Memory B cell (primary cell): ENCODE results near the gene CTAGE1.
"Not testable (repeated sequence)": the region's sequence is repeated elsewhere in the genome, so short reads cannot be mapped to it uniquely, and the experiment has no call there.

ENCODE experiments used
- ATAC-seq: fragments of 150-1000 bp; cut with Tn5 transposase; 2 replicates; pipeline ENCODE4 v1.10.0; 2021; ENCODE audit warnings: low read depth, mild to moderate bottlenecking, moderate library complexity
- DNase-seq, 2 donors: peaks; one replicate each; pipeline ENCODE4 v3.0.0; 2022; ENCODE audit warnings: low spot score in 2 of 2
- H3K27ac Mint-ChIP-seq: one replicate; pipeline ENCODE4 v1.8.0; 2022; ENCODE audit warnings: mild to moderate bottlenecking, moderate library complexity, mixed read lengths
- H3K27me3 Mint-ChIP-seq: one replicate; pipeline ENCODE4 v1.8.0; 2022; ENCODE audit warnings: mixed read lengths
- H3K36me3 Mint-ChIP-seq: one replicate; pipeline ENCODE4 v1.8.0; 2022; ENCODE audit warnings: mild to moderate bottlenecking, mixed read lengths
- H3K4me1 Mint-ChIP-seq: one replicate; pipeline ENCODE4 v1.8.0; 2022; ENCODE audit warnings: mixed read lengths
- H3K4me3 Mint-ChIP-seq: one replicate; pipeline ENCODE4 v1.8.0; 2022; ENCODE audit warnings: mild to moderate bottlenecking, moderate library complexity, mixed read lengths
- H3K9me3 Mint-ChIP-seq: one replicate; pipeline ENCODE4 v1.8.0; 2022; ENCODE audit warnings: mixed read lengths

CTAGE1 gene, protein sequence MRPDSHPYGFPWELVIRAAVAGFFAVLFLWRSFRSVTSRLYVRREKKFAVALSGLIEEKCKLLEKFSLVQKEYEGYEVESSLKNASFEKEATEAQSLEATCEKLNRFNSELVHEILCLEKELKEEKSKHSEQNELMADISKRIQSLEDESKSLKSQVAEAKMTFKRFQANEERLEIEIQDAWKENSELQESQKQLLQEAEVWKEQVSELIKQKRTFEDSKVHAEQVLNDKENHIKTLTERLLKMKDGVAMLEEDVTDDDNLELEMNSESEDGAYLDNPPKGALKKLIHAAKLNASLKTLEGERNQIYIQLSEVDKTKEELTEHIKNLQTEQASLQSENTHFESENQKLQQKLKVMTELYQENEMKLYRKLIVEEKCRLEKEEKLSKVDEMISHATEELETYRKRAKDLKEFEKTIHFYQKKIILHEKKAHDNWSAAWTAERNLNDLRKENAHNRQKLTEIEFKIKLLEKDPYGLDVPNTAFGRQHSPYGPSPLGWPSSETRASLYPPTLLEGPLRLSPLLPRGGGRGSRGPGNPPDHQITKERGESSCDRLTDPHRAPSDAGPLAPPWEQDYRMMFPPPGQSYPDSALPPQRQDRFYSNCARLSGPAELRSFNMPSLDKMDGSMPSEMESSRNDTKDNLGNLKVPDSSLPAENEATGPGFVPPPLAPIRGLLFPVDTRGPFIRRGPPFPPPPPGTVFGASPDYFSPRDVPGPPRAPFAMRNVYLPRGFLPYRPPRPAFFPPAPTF

DNA sequence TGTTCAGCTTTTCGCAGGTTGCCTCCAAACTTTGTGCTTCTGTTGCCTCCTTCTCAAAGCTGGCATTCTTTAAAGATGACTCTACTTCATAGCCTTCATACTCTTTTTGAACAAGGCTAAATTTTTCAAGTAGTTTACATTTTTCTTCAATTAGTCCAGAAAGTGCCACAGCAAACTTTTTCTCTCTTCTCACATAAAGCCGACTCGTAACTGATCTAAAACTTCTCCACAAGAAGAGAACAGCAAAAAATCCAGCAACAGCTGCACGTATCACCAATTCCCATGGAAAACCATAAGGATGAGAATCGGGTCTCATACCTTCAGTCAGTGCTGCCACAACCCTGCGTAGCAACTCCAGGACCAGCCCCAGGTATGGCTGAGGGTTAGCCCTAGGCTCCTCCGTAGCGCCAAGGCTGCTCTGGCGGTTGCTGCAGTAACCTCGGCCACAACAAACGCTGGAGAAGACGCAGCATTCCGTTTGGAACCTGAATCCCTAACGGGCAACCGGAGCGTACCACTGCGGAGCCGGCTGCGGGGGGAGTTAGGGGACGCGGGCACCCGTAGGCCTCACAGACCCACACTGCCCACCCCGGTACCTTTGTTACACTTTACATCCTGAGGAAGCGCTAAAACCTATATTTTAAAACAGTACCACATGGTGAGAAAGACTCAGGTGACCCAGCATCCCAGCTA lies at the start of gene CTAGE1:
Gene CTAGE1 (minus strand): TSS at position 420 of the 693 bp plus-strand sequence. CDS start 104 bp downstream, at position 316.
- ATAC-seq (no peak), DNase-seq (no peak)
- no peak within 1 kb of the TSS for H3K4me3 Mint-ChIP-seq
- H3K36me3 Mint-ChIP-seq: no peaks in the 10 kb centered on the region
- H3K27me3 Mint-ChIP-seq: peaks cover 1% of the 10 kb centered on the region
- H3K9me3 Mint-ChIP-seq: no peaks in the 10 kb centered on the region
- no peaks in the 10 kb centered on the region for H3K4me1 Mint-ChIP-seq
- H3K27ac Mint-ChIP-seq: no peak within 1 kb of the TSS

DNA sequence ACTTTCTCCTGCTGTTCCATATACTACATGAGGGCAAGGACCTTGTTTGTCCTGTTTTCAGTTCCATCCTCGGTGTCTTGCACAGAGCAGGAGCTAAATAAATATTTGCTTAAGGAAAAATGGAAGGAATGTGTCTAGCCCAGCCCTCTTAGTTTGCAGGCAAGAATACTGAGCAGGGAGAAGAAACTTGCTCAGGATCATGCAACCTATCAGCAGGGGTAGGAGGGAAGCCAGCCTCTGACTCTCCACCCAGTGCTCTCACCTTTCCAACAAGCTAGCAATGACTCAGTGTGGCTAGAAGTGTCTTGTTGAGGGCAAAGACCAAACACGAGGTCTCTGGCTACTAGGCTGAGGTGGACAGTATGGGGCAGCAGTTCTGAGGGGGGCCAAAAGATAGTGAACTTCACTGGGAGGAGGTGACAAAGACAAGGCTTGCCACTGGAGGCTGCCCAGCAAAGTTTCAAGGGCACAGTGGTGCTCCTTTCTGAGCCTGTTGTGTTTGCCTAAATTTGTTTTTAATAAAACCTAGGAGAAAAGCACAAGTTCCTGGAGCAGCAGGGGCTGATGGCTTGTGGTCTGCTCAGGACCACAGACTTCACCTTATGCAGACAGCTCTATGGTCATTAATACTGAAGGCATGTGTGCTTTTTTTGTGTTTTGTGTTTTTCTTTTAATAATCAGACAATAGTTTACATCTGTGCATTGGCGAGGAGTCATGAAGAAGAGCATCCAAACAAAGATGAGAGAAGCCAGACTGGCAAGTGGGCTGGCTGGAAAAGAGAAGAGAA lies 49.1 kb upstream of the CTAGE1 start:
- Mint-ChIP-seq H3K27ac (no peak overlapping the region), H3K9me3 (peaks cover 6% of the 10 kb centered on the region), H3K4me3 (no peak overlapping the region)

DNA sequence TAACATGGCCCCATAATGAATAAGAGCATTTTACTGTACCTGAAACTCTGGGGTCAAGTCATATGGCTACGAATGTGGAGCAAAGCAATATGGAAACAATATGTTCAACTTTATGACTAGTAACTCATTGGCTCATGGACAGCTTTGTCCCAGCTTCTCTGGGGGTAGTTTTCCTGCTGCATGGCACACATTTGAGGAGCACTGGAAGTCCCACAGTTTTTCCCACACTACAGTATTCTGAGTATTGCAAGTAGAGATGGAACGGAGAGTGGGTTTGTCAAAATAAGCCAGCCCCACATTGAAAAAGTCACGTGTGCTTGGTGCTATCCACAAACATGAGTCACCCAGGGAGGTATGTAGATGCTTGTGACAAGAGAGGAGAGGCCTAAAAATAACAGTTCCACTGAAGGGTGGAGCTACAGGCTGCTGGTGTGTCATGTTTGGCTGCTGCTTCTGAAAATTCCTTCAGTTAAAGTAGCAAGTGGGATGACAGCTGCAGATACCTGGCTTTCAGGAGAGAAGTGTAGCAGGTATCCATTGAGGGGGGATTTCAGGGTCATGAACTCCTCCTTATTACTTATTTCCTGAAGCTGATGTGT lies 48.2 kb upstream of the CTAGE1 start:
- Mint-ChIP-seq H3K27me3 (no peaks in the 10 kb centered on the region), H3K27ac (no peak overlapping the region), H3K4me3 (no peak overlapping the region), H3K4me1 (no peaks in the 10 kb centered on the region), H3K9me3 (peaks cover 6% of the 10 kb centered on the region), H3K36me3 (no peaks in the 10 kb centered on the region)
- DNase-seq: no peak
- no peak for ATAC-seq

More for the DNA sequence above, 49.1 kb upstream of the CTAGE1 start:
- Mint-ChIP-seq H3K27me3 (no peaks in the 10 kb centered on the region), H3K4me1 (no peaks in the 10 kb centered on the region), H3K36me3 (no peaks in the 10 kb centered on the region)
- DNase-seq (no peak), ATAC-seq (no peak)

DNA sequence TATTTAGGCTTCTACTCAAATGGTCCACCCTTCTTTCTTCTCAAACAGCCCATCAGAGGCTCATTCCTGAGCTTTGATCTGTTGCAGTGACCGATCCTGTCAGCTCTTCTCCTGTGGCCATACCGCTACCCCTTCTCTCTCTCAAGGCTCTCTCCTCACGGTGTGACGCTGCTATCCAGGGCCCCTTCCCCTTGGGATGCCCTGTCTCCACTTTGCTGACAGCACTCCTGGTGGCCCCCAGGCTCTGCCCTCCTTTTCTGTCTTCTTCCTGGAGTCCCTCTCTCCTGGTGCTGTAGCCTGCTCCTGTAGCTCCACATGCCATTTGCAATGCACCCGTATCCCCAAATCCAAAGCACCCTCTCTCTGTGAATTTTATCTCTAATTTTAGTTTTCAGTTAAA lies 45.4 kb upstream of the CTAGE1 start:
- ATAC-seq (no peak), DNase-seq (no peak)
- Mint-ChIP-seq H3K27me3 (no peaks in the 10 kb centered on the region), H3K27ac (no peak overlapping the region), H3K9me3 (peaks cover 4% of the 10 kb centered on the region), H3K4me1 (no peaks in the 10 kb centered on the region), H3K36me3 (no peaks in the 10 kb centered on the region), H3K4me3 (no peak overlapping the region)

DNA sequence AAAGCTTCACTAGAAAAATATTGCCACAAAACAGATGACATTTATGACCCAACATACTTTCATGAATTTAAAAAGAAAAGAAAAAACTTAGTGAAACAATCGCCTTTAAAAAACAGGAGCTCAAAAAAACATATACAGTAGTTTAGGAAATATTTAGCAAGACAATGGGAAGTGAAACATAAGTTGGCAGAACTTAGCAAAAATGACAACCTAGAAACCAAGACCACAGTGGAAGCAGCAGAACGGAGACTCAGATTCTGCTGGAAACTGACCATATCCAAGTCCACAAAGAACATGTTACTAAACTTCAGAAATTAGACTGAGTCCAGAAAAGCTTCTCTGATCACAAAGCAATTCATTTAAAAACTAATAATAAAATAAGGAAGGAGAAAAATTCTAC lies 41.8 kb upstream of the CTAGE1 start:
- H3K36me3 Mint-ChIP-seq: no peaks in the 10 kb centered on the region
- DNase-seq (no peak), ATAC-seq (no peak)
- no peak overlapping the region for H3K27ac Mint-ChIP-seq
- H3K4me1 Mint-ChIP-seq: no peaks in the 10 kb centered on the region
- H3K27me3 Mint-ChIP-seq: no peaks in the 10 kb centered on the region
- no peak overlapping the region for H3K4me3 Mint-ChIP-seq
- peaks cover 6% of the 10 kb centered on the region for H3K9me3 Mint-ChIP-seq

DNA sequence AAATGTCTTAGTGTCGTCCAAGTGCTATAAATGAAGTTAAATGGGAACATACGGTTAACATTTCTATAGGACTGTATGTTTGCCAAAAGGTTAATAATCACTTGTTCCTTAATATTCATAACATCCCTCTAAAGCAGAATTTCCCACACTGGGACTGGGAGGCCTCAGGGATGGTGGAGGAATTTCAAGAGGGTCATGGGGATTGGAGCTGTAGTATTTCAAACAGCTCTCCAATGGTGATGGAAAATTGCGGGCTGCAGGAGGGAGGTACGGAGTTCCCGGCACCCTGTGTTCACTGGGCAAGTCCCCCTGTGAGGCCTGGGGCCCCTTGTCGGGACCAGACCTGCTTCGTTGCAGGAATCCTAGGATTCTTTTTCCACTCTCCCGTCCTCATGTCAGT lies 39.8 kb upstream of the CTAGE1 start:
- no peaks in the 10 kb centered on the region for H3K4me1 Mint-ChIP-seq
- no peak for ATAC-seq

DNA sequence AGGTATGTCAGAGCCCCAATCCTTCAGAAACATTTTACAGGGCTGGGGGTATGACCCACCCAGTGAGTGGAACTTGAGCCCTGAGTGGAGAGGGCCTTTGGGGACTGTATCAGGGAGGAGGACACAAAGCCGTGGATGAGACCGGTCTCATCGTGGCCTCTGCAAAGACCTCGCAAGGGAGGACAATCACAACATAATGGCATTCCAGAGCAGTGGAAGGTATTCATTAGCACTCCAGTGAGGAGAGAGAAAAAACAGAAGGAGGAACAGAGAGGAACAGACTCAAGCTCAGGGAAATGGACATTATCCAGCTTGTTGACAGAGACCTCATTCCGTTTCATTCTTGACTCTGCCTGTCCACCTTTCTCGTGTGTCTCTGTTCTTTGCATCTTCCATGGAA lies 38.8 kb upstream of the CTAGE1 start:
- H3K27ac Mint-ChIP-seq: no peak overlapping the region

More for the DNA sequence above, 39.8 kb upstream of the CTAGE1 start:
- H3K4me3 Mint-ChIP-seq: no peak overlapping the region
- peaks cover 1% of the 10 kb centered on the region for H3K27me3 Mint-ChIP-seq
- H3K36me3 Mint-ChIP-seq: no peaks in the 10 kb centered on the region
- peaks cover 3% of the 10 kb centered on the region for H3K9me3 Mint-ChIP-seq
- H3K27ac Mint-ChIP-seq: no peak overlapping the region
- no peak for DNase-seq

DNA sequence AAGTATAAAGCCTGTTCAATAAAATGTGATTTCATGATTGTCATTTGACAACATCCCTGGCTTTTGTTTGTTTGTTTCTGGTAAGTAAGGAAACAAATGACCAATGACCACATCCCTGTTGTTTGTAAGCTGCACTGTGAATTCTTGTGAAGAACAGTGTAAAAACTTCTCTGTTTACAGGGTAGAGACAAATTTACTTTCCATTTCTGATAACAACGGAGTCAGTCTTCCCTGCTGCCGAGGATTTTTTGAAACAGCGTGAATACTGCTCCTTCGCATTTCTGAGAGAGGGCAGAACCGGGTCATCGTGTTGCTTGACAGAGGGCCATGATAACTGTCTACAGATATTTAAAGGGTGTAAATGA lies 38.4 kb upstream of the CTAGE1 start:
- H3K27ac Mint-ChIP-seq: no peak overlapping the region
- H3K36me3 Mint-ChIP-seq: peaks cover 2% of the 10 kb centered on the region
- peaks cover 1% of the 10 kb centered on the region for H3K27me3 Mint-ChIP-seq
- DNase-seq (no peak), ATAC-seq (no peak)
- H3K4me1 Mint-ChIP-seq: peaks cover 3% of the 10 kb centered on the region
- peaks cover 6% of the 10 kb centered on the region for H3K9me3 Mint-ChIP-seq
- no peak overlapping the region for H3K4me3 Mint-ChIP-seq

More for the DNA sequence above, 38.8 kb upstream of the CTAGE1 start:
- H3K27me3 Mint-ChIP-seq: peaks cover 1% of the 10 kb centered on the region
- DNase-seq (no peak), ATAC-seq (no peak)
- peaks cover 5% of the 10 kb centered on the region for H3K9me3 Mint-ChIP-seq
- H3K4me3 Mint-ChIP-seq: no peak overlapping the region
- H3K4me1 Mint-ChIP-seq: peaks cover 3% of the 10 kb centered on the region
- peaks cover 2% of the 10 kb centered on the region for H3K36me3 Mint-ChIP-seq

DNA sequence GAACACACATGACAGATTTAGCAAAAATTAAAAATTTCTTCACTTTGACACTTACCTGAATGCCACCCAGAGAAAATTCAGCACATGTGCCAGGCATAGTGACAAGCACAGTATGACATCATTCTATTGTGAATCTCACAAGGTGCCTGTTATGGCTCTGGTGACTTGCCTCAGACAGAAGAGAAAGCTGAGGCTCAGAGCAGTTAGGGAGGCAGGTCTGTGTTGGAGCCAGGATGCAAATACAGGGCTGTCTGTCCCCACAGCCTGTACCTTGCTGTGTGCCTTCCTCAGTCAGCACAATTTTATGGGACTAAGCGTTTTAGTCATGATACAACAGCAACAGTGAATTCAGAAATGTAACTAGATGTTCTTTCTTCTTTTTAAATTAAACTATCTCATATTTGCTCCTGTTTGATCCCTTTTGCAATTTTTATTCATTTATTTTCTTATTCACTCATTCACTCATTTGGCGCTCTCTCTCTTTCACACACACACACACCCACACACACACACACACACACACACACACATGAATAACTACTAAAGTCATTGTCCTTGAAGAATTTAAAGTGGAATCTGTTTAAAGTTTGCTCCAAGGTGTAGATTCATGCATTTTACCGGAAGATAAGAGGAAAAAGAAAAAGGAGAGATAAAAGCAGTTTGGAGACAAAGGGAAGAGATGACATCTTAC lies 37.9 kb upstream of the CTAGE1 start:
- Mint-ChIP-seq H3K27ac (no peak overlapping the region), H3K4me3 (no peak overlapping the region), H3K36me3 (peaks cover 2% of the 10 kb centered on the region), H3K9me3 (peaks cover 6% of the 10 kb centered on the region), H3K4me1 (peaks cover 3% of the 10 kb centered on the region), H3K27me3 (peaks cover 1% of the 10 kb centered on the region)
- no peak for ATAC-seq
- no peak for DNase-seq

DNA sequence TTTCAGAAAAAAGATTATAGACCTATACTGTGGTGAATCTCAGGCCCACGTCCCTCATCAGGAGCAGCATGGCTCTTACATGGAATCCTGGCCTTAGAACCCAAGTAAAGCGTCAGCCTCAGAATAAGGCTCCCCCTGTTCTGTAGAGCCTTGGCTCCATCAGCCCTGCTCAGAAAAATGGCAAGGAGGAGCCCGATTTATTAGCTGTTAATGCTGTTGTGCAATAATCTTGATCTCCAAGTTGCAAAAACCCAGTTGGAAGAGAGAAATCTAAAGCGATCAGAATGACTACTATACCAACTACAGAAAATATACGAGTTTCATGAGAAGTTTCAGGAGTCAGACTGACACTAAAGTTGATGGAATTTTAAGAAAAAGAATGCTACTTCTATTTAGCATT lies 35.6 kb upstream of the CTAGE1 start:
- peaks cover 2% of the 10 kb centered on the region for H3K36me3 Mint-ChIP-seq
- peaks cover 1% of the 10 kb centered on the region for H3K27me3 Mint-ChIP-seq
- H3K9me3 Mint-ChIP-seq: peaks cover 12% of the 10 kb centered on the region
- DNase-seq (no peak), ATAC-seq (no peak)
- H3K27ac Mint-ChIP-seq: no peak overlapping the region
- H3K4me1 Mint-ChIP-seq: peaks cover 3% of the 10 kb centered on the region
- no peak overlapping the region for H3K4me3 Mint-ChIP-seq

DNA sequence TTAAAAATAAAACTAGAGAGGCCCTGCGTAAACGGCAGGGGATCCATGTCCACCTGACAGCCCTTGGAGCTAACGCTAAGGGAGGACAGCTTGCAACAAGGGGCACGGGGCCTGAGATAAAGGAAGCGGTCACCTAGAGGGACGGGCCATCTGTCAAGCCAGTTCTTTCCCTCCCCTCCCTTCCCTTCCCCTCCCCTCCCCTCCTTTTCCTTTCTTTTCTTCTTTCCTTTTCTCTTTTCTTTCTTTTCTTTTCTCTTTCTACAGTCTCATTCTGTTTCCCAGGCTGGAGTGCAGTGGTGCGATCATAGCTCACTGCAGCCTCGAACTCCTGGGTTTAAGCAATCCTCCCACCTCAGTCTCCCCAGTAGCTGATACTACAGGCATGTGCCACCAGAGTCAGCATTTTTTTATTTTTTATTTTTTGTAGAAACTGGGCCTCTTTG lies 34.5 kb upstream of the CTAGE1 start:
- peaks cover 3% of the 10 kb centered on the region for H3K4me1 Mint-ChIP-seq
- no peak for ATAC-seq

DNA sequence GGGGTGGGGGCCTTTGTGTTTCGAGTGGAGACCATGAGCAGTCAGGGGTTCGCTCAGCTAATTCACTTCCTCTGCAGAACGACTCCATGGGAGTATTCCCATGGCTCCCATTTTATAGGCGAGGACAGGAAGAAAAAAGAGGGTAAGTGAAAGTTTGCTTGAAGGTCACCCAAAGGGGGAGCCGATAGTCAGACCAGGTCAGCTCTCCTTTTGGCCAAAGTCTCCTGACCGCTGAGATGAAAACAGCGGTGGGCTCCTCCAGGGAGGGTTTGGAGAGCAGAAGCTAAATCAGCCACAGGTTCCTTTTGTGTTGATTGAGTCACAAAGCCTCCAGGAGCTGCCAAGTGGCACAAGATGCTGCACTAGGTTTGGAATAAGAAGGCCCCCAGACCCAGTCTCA lies 34.1 kb upstream of the CTAGE1 start:
- Mint-ChIP-seq H3K27ac (no peak overlapping the region), H3K9me3 (peaks cover 12% of the 10 kb centered on the region), H3K4me1 (peaks cover 3% of the 10 kb centered on the region), H3K36me3 (peaks cover 2% of the 10 kb centered on the region), H3K4me3 (no peak overlapping the region), H3K27me3 (peaks cover 1% of the 10 kb centered on the region)
- DNase-seq (no peak), ATAC-seq (no peak)

More for the DNA sequence above, 34.5 kb upstream of the CTAGE1 start:
- Mint-ChIP-seq H3K9me3 (peaks cover 12% of the 10 kb centered on the region), H3K27me3 (peaks cover 1% of the 10 kb centered on the region), H3K4me3 (no peak overlapping the region), H3K36me3 (peaks cover 2% of the 10 kb centered on the region), H3K27ac (no peak overlapping the region)
- DNase-seq: no peak

DNA sequence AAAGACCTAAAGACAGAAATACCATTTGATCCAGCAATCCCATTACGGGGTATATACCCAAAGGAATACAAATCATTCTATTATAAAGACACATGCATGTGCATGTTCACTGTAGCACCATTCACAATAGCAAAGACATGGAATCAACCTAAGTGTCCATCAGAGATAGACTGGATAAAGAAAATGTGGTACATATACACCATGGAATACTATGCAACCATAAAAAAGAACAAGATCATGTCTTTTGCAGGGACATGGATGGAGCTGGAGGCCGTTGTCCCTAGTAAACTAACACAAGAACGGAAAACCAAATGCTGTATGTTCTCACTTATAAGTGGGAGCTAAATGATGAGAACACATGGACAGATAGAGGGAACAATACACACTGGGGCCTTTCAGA lies 33.1 kb upstream of the CTAGE1 start:
- peaks cover 11% of the 10 kb centered on the region for H3K9me3 Mint-ChIP-seq
- not testable (repeated sequence) for H3K4me3 Mint-ChIP-seq, H3K4me1 Mint-ChIP-seq, H3K36me3 Mint-ChIP-seq, H3K27ac Mint-ChIP-seq, H3K27me3 Mint-ChIP-seq, ATAC-seq, DNase-seq
